IMR-90 (cell line): ENCODE data around the gene CRTAC1. TPM values are rescaled to one million over a fixed set of nuclear protein-coding genes. Genes with fewer than 3 reads are reported as not detected.

Experiments used
- ATAC-seq: fragments of 200-7000 bp; cut with Tn5 transposase; 2 replicates; pipeline ENCODE4 v1.9.1; 2020; ENCODE audit warnings: low read depth, mild to moderate bottlenecking, moderate library complexity
- BruUV-seq: library from RNA; stranded (reverse); fragments of 400-500 nt; replicated peaks from 2 replicates; lab custom pipeline; 2021; lab: Mats Ljungman, UMichigan
- CTCF ChIA-PET: fragments of 300-600 bp; formaldehyde crosslinking; extraction: SDS; loops from one replicate; lab custom pipeline; 2021; ENCODE audit warnings: antibody characterized with exemption; lab: Yijun Ruan, JAX
- POLR2A ChIA-PET: fragments of 300-600 bp; sonication (Branson Sonifier 250); formaldehyde crosslinking; loops from one replicate; lab custom pipeline; 2022; ENCODE audit warnings: antibody characterized with exemption; ENCODE audit not compliant: unreplicated experiment; lab: Charles Lee
- DNase-seq: peaks from one replicate; pipeline ENCODE4 v3.0.0; 2013
- H2AFZ ChIP-seq: replicated peaks from 2 replicates; pipeline ENCODE3; 2013; ENCODE audit warnings: low read length, mild to moderate bottlenecking; ENCODE audit not compliant: poor library complexity
- H2AK5ac ChIP-seq: 2 replicates; pipeline ENCODE4 v1.6.1; 2013; ENCODE audit warnings: low read depth, low read length, inconsistent platforms
- H2AK9ac ChIP-seq: replicated peaks from 2 replicates; pipeline ENCODE3; 2013; ENCODE audit warnings: mild to moderate bottlenecking, low read depth, low read length, moderate library complexity; ENCODE audit not compliant: poor library complexity
- H2BK120ac ChIP-seq: 2 replicates; pipeline ENCODE4 v1.6.1; 2013; ENCODE audit warnings: low read depth, low read length, inconsistent platforms
- H2BK15ac ChIP-seq: 3 replicates; pipeline ENCODE4 v1.6.1; 2013; ENCODE audit warnings: low read depth, low read length, inconsistent platforms
- H2BK20ac ChIP-seq: 2 replicates; pipeline ENCODE4 v1.6.1; 2013; ENCODE audit warnings: low read depth, mild to moderate bottlenecking, inconsistent platforms, low read length, moderate library complexity
- H2BK5ac ChIP-seq: 2 replicates; pipeline ENCODE4 v1.6.1; 2013; ENCODE audit warnings: mild to moderate bottlenecking, low read depth, low read length, inconsistent platforms; ENCODE audit not compliant: poor library complexity, severe bottlenecking
- H3K14ac ChIP-seq: replicated peaks from 2 replicates; pipeline ENCODE4 v1.6.1; 2013; ENCODE audit warnings: low read depth, low read length, inconsistent platforms
- H3K18ac ChIP-seq: 2 replicates; pipeline ENCODE4 v1.6.1; 2013; ENCODE audit warnings: low read depth, low read length, control low read depth
- H3K23ac ChIP-seq: 2 replicates; pipeline ENCODE4 v1.6.1; 2013; ENCODE audit warnings: low read depth, low read length, inconsistent platforms
- H3K27ac ChIP-seq: 2 replicates; pipeline ENCODE4 v1.5.1; 2013; ENCODE audit warnings: mild to moderate bottlenecking, control low read depth, low read length; ENCODE audit not compliant: insufficient read depth
- H3K27me3 ChIP-seq: 2 replicates; pipeline ENCODE4 v1.6.1; 2013; ENCODE audit warnings: low read length; ENCODE audit not compliant: control insufficient read depth, insufficient read depth
- H3K36me3 ChIP-seq: 2 replicates; pipeline ENCODE4 v1.6.1; 2013; ENCODE audit warnings: low read length, mixed read lengths; ENCODE audit not compliant: control insufficient read depth, insufficient read depth
- H3K4ac ChIP-seq: 2 replicates; pipeline ENCODE4 v1.6.1; 2013; ENCODE audit warnings: low read depth, low read length, inconsistent platforms
- H3K4me1 ChIP-seq: 2 replicates; pipeline ENCODE4 v1.6.1; 2013; ENCODE audit warnings: low read length, mixed read lengths; ENCODE audit not compliant: control insufficient read depth, insufficient read depth
- H3K4me2 ChIP-seq: 2 replicates; pipeline ENCODE4 v1.6.1; 2013; ENCODE audit warnings: low read depth, mild to moderate bottlenecking, control low read depth, low read length, moderate library complexity
- H3K4me3 ChIP-seq: 2 replicates; pipeline ENCODE4 v1.5.1; 2013; ENCODE audit warnings: low read depth, mild to moderate bottlenecking, control low read depth, low read length, moderate library complexity; ENCODE audit not compliant: insufficient read depth
- H3K56ac ChIP-seq: 2 replicates; pipeline ENCODE4 v1.6.1; 2013; ENCODE audit warnings: low read length, inconsistent platforms; ENCODE audit not compliant: insufficient read depth; ENCODE audit errors: extremely low read depth
- H3K79me1 ChIP-seq, 2 experiments: 2 replicates each; pipeline ENCODE4 v1.6.1; 2013; ENCODE audit warnings: low read length in 2 of 2, inconsistent platforms in 1 of 2, low read depth in 1 of 2
- H3K9ac ChIP-seq: 2 replicates; pipeline ENCODE4 v1.6.1; 2013; ENCODE audit warnings: low read depth, low read length, control low read depth
- H3K9me1 ChIP-seq: 2 replicates; pipeline ENCODE4 v1.6.1; 2013; ENCODE audit warnings: low read length, inconsistent platforms; ENCODE audit not compliant: insufficient read depth
- H3K9me3 ChIP-seq: 2 replicates; pipeline ENCODE4 v1.6.1; 2013; ENCODE audit warnings: low read length; ENCODE audit not compliant: control insufficient read depth, insufficient read depth
- H4K20me1 ChIP-seq: 2 replicates; pipeline ENCODE4 v1.6.1; 2013; ENCODE audit warnings: low read length, inconsistent platforms; ENCODE audit not compliant: insufficient read depth
- H4K5ac ChIP-seq: 2 replicates; pipeline ENCODE4 v1.6.1; 2013; ENCODE audit warnings: mild to moderate bottlenecking, low read depth, low read length, control low read depth
- H4K8ac ChIP-seq, 2 experiments: 2 replicates each; pipeline ENCODE4 v1.6.1; 2013; ENCODE audit warnings: low read depth in 2 of 2, low read length in 2 of 2, control low read depth in 1 of 2, inconsistent platforms in 1 of 2
- H4K91ac ChIP-seq: 2 replicates; pipeline ENCODE4 v1.6.1; 2013; ENCODE audit warnings: low read depth, low read length, inconsistent platforms; ENCODE audit not compliant: insufficient read depth
- RAD21 ChIP-seq: IDR thresholded peaks from 2 replicates; pipeline ENCODE4 v1.6.1; 2012; ENCODE audit warnings: low read length, improper control_type of control experiment
- RFX5 ChIP-seq: IDR thresholded peaks from 2 replicates; pipeline ENCODE4 v1.8.0; 2012; ENCODE audit warnings: low read depth, mild to moderate bottlenecking, low read length, moderate library complexity
- SMC3 ChIP-seq: fragments of 150-350 bp; IDR thresholded peaks from 2 replicates; pipeline ENCODE4 v1.6.1; 2016; ENCODE audit warnings: low read depth, mild to moderate bottlenecking, antibody characterized with exemption, low read length, moderate library complexity
- WGBS, 2 experiments: methylation state at CpG; one replicate each; pipeline versions ENCODE4 v1.1.5 to v1.1.7; 2013; ENCODE audit warnings: missing lambda C conversion rate in 2 of 2; ENCODE audit not compliant: insufficient read length in 1 of 2; ENCODE audit errors: extremely low coverage in 2 of 2; 5-methylcytosine and 5-hydroxymethylcytosine counted together
- dilution Hi-C: fragments of 300-500 bp; cut with HindIII; formaldehyde crosslinking; loops from one replicate; pipeline ENCODE4 v1.14.3; 2018; ENCODE audit warnings: low sequenced_read_pairs; ENCODE audit not compliant: unreplicated experiment
- in situ Hi-C: fragments of 300-500 bp; cut with MboI; formaldehyde crosslinking; loops from 3 replicates; pipeline ENCODE4 v1.14.3; 2019; ENCODE audit warnings: low sequenced_read_pairs, inconsistent platforms, mixed read lengths
- intact Hi-C: fragments of 100-400 bp; cut with micrococcal nuclease; formaldehyde crosslinking; loops from 2 replicates; pipeline ENCODE4 v1.10.0; 2022
- polyA plus RNA-seq, 3 experiments: library from polyadenylated mRNA; depleted of rRNA; stranded (reverse); fragments of >200 nt; gene quantifications; 2 replicates each; pipeline ENCODE4 v1.2.3, GENCODE V29; 2012; ENCODE audit warnings: low replicate concordance in 1 of 3
- total RNA-seq: library from RNA; depleted of rRNA; stranded (reverse); fragments of >200 nt; gene quantifications from 2 replicates; pipeline ENCODE4 v1.2.3, GENCODE V29; 2012
- TF ChIP-seq, protein P1 (sequence below): conservative IDR thresholded peaks from 2 replicates; pipeline ENCODE4 v1.5.1; 2012; ENCODE audit warnings: mild to moderate bottlenecking, low read depth, low read length, improper control_type of control experiment

CRTAC1 gene
- total and polyA plus RNA-seq, 2 of the 4 experiments (the other 2 are of a cell fraction) = not detected

DNA sequence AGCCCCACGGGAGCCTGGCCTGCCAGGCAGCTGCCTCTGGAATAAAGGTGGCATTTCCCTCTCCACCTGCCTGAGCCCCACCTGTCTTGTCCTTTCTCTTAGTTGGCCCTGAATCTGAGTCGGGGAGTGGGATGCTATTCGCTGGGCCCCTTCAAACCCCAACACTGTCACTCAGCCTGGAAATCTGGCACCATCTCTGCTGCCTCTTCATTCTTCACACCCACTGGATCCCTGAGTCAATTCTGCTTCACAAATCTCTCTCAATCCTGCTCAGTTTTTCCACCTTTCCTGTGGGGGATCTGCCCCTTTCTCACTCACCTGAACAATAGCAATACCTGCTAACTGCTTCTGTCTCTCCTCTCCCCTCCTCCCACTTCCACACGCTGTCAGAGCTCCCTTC, 10.6 kb downstream of the CRTAC1 start:
- POLR2A ChIA-PET = no interaction called here
- TF ChIP-seq RFX5 (no peak), SMC3 (no peak), RAD21 (no peak)
- TF ChIP-seq, protein P1, sequence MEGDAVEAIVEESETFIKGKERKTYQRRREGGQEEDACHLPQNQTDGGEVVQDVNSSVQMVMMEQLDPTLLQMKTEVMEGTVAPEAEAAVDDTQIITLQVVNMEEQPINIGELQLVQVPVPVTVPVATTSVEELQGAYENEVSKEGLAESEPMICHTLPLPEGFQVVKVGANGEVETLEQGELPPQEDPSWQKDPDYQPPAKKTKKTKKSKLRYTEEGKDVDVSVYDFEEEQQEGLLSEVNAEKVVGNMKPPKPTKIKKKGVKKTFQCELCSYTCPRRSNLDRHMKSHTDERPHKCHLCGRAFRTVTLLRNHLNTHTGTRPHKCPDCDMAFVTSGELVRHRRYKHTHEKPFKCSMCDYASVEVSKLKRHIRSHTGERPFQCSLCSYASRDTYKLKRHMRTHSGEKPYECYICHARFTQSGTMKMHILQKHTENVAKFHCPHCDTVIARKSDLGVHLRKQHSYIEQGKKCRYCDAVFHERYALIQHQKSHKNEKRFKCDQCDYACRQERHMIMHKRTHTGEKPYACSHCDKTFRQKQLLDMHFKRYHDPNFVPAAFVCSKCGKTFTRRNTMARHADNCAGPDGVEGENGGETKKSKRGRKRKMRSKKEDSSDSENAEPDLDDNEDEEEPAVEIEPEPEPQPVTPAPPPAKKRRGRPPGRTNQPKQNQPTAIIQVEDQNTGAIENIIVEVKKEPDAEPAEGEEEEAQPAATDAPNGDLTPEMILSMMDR = no peak
- no peak overlapping the region for H3K56ac ChIP-seq
- H2AK9ac ChIP-seq = no peak overlapping the region
- ATAC-seq = no peak
- H2AFZ ChIP-seq = no peak overlapping the region
- H2BK15ac ChIP-seq = no peak overlapping the region
- no peak overlapping the region for H4K91ac ChIP-seq
- peaks cover 15% of the 10 kb centered on the region for H3K27me3 ChIP-seq
- no peak overlapping the region for H3K9ac ChIP-seq
- H3K4me3 ChIP-seq = no peak overlapping the region
- BruUV-seq = no TSS peak
- no peak overlapping the region for H4K8ac ChIP-seq
- H3K4me2 ChIP-seq = no peak overlapping the region
- no peak overlapping the region for H3K14ac ChIP-seq
- no CpG with 5 or more reads among the region's 4 CpGs for WGBS, 2 experiments
- H2BK120ac ChIP-seq = no peak overlapping the region
- no peaks in the 10 kb centered on the region for H3K79me1 ChIP-seq
- no peak for DNase-seq
- in situ Hi-C loops = no loop called here
- intact Hi-C loops = no loop called here
- no peak overlapping the region for H3K27ac ChIP-seq
- no peaks in the 10 kb centered on the region for H4K20me1 ChIP-seq
- dilution Hi-C loops = no loop called here
- H3K9me3 ChIP-seq = no peaks in the 10 kb centered on the region
- no peak overlapping the region for H3K23ac ChIP-seq
- no peaks in the 10 kb centered on the region for H3K36me3 ChIP-seq
- CTCF ChIA-PET = no interaction called here
- H3K4me1 ChIP-seq = no peaks in the 10 kb centered on the region
- no peak overlapping the region for H3K4ac ChIP-seq
- H3K9me1 ChIP-seq = no peaks in the 10 kb centered on the region
- no peak overlapping the region for H2BK20ac ChIP-seq
- H4K5ac ChIP-seq = no peak overlapping the region
- no peak overlapping the region for H3K18ac ChIP-seq
- no peak overlapping the region for H2BK5ac ChIP-seq
- H2AK5ac ChIP-seq = no peak overlapping the region
